T-helper 1 cell treated with Interleukin-12 subunit alpha and Interleukin-12 subunit beta and Interleukin-4 antibody, amounts not matched to agents 30 ng/mL and 1 ng/mL, for 36 hours (primary cell): ENCODE data around the gene EHMT2. TPM values are rescaled to one million over a fixed set of nuclear protein-coding genes. Genes with fewer than 3 reads are reported as not detected.
"Not testable (repeated sequence)": the region's sequence is repeated elsewhere in the genome, so short reads cannot be mapped to it uniquely, and the experiment has no call there.

Experiments used
- intact Hi-C: fragments of 100-400 bp; cut with micrococcal nuclease; formaldehyde crosslinking; loops from one replicate; pipeline ENCODE4 v1.15.1; 2024
- total RNA-seq: library from RNA; stranded (reverse); gene quantifications from 2 replicates; pipeline ENCODE4 v1.2.3, GENCODE V29; 2022

EHMT2 gene
- total RNA-seq: 61.0 and 61.6 TPM in 2 replicates

DNA sequence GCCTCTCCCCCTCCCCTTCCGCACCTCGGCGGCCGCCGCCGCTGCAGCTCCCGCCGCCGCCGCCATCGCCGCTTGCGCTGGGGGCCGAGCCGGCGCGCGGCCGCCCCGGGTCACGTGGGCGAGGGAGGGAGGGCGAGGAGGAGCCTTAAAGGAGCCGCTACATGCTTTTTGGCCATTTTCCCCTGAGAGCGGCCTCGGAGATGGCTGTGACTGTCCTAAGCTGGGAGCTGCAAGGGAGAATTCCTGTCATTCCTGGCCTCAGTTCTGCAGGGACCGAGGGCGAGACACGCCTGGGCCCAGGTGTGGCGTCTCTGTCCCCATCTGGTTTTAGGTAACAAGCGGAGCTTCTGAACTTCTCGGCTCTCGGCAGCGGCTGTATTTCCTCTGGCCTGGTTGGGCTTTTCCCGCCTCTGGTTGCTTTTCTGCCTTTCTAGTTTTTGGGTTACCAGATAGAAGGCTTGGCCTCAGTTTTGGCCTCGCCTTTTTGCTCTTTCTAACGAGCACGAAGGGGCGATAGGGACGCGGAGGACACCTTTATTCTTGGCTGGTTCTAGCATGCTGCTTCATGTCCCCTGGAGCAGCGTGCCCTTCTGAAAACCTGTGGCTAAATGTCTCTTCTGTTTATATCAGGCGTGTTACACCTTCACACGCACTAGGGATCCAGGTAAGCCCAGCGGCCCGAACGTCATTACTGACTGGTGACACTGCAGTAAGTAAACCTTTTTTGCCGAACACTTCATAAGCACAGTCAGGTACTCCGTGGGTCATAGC is at the start of gene EHMT2:
EHMT2 (minus strand) TSS at position 87 of the 771 bp plus-strand sequence; CDS start at position 66, 21 bp downstream.
- intact Hi-C loops: loop anchor here (1.0 to 5.0 kb wide), 16 partner anchors 34 to 1280 kb away; partner anchors contain the start of genes ABHD16A, ATF6B, BAG6 and DXO

DNA sequence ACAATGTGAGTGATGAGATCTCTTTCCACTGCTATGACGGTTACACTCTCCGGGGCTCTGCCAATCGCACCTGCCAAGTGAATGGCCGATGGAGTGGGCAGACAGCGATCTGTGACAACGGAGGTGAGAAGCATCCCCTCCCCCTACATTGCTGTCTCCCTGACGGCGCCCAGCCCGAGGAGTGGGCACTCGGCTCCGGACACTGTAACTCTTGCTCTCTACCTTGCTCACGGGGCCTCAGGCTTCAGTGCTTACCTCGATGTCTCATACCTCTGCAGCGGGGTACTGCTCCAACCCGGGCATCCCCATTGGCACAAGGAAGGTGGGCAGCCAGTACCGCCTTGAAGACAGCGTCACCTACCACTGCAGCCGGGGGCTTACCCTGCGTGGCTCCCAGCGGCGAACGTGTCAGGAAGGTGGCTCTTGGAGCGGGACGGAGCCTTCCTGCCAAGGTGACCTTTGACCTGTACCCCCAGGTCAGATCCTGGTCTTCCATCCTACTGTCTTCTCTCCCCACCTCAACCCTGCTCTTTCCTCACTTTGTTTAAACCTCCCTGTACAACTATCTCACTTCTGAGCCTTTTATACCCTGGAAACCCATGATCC is 49.7 kb upstream of the EHMT2 start:
- intact Hi-C loops: no loop called here

- intact Hi-C loops: no loop called here
Observed at GRCh38 chr6:31946370-31946885, 48.9 kb upstream of the EHMT2 start.

DNA sequence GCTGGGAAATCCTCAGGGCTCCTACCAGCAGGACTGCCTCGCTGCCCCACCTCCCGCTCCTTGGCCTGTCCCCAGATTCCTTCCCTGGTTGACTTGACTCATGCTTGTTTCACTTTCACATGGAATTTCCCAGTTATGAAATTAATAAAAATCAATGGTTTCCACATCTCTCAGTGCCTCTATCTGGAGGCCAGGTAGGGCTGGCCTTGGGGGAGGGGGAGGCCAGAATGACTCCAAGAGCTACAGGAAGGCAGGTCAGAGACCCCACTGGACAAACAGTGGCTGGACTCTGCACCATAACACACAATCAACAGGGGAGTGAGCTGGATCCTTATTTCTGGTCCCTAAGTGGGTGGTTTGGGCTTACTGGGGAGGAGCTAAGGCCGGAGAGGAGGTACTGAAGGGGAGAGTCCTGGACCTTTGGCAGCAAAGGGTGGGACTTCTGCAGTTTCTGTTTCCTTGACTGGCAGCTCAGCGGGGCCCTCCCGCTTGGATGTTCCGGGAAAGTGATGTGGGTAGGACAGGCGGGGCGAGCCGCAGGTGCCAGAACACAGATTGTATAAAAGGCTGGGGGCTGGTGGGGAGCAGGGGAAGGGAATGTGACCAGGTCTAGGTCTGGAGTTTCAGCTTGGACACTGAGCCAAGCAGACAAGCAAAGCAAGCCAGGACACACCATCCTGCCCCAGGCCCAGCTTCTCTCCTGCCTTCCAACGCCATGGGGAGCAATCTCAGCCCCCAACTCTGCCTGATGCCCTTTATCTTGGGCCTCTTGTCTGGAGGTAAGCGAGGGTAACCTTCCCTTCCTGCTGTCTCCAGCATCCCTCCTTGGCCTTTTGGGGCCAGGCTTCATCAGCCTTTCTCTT is 48.2 kb upstream of the EHMT2 start, which contains the start of gene CFB:
CFB (plus strand) TSS at position 589 of the 863 bp plus-strand sequence; CDS start at position 716, 127 bp downstream.
- intact Hi-C loops: no loop called here

- intact Hi-C loops: no loop called here
Observed at GRCh38 chr6:31945154-31945506, 47.6 kb upstream of the EHMT2 start.

DNA sequence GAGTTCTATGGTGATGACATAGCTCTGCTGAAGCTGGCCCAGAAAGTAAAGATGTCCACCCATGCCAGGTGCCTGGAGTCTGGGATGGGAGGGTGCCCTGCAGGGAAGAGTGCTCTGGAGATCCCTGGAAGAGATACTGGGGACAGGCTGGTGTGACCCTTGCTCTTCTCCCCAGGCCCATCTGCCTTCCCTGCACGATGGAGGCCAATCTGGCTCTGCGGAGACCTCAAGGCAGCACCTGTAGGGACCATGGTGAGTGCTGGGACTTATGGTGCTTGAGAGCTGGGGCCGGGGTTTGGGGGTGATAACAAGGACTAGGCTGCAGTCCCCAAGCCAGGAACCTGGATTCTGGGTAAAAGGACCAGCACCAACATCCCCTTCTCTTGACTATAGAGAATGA is 46.2 kb upstream of the EHMT2 start:
- intact Hi-C loops: no loop called here

GRCh38 chr6:31940256-31940664 is 42.8 kb upstream of the EHMT2 start:
- intact Hi-C loops: no loop called here

GRCh38 chr6:31935823-31936222 is 38.3 kb upstream of the EHMT2 start:
- intact Hi-C loops: no loop called here

- intact Hi-C loops: no loop called here
Observed at GRCh38 chr6:31935021-31935420, 37.5 kb upstream of the EHMT2 start.

GRCh38 chr6:31933537-31933936 is 36.0 kb upstream of the EHMT2 start:
- intact Hi-C loops: no loop called here

GRCh38 chr6:31932137-31932536 is 34.6 kb upstream of the EHMT2 start:
- intact Hi-C loops: not testable (repeated sequence)

GRCh38 chr6:31930962-31931361 is 33.5 kb upstream of the EHMT2 start:
- intact Hi-C loops: no loop called here

DNA sequence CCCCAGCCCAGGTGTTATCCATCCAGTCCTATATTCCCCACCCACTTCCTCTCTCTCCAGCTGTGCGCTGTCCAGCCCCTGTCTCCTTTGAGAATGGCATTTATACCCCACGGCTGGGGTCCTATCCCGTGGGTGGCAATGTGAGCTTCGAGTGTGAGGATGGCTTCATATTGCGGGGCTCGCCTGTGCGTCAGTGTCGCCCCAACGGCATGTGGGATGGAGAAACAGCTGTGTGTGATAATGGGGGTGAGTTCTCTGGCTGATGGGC is 31.1 kb upstream of the EHMT2 start:
- intact Hi-C loops: no loop called here

DNA sequence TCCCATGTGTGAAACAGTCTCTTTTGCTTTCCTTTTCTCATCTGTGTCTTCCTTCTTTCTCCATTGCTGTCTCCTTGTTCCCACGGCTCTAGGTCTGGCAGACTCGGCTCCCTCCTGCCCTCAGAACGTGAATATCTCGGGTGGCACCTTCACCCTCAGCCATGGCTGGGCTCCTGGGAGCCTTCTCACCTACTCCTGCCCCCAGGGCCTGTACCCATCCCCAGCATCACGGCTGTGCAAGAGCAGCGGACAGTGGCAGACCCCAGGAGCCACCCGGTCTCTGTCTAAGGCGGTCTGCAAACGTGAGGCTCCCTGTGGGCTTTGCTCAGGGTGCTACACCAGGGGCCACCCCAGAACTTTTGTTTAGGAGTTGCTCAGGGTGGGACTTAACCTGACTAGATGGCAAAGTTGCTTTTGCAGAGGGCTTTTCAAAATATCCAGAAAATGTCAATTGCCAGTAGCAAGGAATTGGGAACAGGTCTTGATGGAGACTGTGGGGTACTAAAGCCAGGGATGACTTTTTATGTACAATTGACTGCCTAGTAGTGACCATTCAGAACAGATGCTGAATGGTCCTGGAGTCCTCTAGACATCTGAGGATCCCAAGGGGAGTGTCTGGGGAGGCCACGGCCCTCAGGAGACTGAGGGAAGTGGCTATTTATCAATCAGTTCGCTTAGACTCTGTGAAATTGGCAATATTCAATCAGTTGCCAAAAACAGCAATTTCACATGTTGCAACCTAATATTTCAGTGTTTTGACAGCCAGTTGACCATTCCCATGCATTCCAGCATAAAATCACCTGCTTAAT is 30.6 kb upstream of the EHMT2 start:
- intact Hi-C loops: no loop called here

GRCh38 chr6:31927242-31927862 is 29.9 kb upstream of the EHMT2 start, which contains the start of gene C2:
C2 (plus strand) TSS chr6:31927717; CDS start chr6:31927753, 36 bp downstream.
- intact Hi-C loops: no loop called here

DNA sequence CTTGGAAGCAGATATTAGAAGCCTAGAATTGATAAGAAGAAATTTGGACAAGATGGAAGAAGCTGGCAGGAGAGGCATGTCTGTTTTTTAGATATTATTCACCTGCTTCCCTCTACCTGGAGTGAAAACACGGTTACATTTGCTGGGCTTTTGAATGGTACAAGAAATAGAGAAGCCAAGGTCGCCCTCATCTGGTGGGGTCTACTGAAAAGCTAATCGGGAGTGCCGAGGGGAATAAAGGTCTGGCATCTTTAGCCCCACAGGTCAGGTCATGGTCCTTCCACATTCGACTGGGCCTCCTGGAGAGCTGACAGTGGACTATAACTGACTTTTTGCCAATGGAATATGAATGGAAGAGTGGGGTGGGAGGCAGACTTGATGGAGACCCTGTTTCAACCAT is 25.4 kb upstream of the EHMT2 start:
- intact Hi-C loops: no loop called here

- intact Hi-C loops: no loop called here
Observed at GRCh38 chr6:31920811-31921210, 23.3 kb upstream of the EHMT2 start.

DNA sequence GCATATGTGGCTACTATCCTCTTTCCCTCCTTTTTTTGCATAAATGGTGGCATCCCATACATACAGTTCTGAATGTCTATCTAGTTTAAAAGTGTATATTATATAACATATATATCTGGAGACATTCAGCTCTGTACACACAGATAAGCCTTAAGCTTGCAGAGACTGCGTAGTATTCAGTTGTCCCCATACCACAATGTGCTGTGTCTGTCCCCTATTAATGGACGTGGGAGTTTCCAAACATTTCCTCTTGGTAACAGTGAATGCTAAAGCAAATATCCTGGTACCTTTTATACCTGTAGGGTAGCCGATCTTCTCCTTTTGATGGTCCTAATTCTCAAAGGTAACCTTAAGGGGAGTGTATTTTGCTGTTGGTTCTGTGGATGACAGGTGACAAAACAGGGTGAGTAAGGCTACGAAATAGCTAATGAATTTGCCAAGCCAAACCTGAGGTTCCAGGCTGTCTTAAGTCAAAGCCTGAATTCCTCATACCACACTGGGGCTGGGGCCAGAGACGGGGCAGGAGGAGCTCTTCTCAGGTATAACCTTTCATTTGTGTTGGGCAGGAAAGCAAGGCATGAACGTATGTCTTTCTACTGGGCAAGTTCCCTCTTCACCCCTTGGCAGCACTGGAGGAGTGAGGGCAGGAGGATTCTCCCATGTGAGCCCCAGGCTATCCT is 22.3 kb upstream of the EHMT2 start:
- intact Hi-C loops: no loop called here

GRCh38 chr6:31918069-31918720 is 20.7 kb upstream of the EHMT2 start:
- intact Hi-C loops: no loop called here
